HUES6 (cell line): ENCODE measurements around the gene GABBR2.

ENCODE experiments used
- H3K27ac ChIP-seq: 2 replicates; pipeline ENCODE4 v1.7.0; 2013; ENCODE audit warnings: low read depth, mild to moderate bottlenecking, low read length, inconsistent platforms
- H3K27me3 ChIP-seq: 2 replicates; pipeline ENCODE4 v1.6.1; 2013; ENCODE audit warnings: low read length; ENCODE audit not compliant: control insufficient read depth, insufficient read depth
- H3K36me3 ChIP-seq: 2 replicates; pipeline ENCODE4 v1.6.1; 2013; ENCODE audit warnings: low read length; ENCODE audit not compliant: control insufficient read depth, insufficient read depth
- H3K4me1 ChIP-seq: 2 replicates; pipeline ENCODE4 v1.6.1; 2013; ENCODE audit warnings: low read length; ENCODE audit not compliant: control insufficient read depth, insufficient read depth
- H3K4me3 ChIP-seq: 2 replicates; pipeline ENCODE4 v1.5.1; 2013; ENCODE audit warnings: low read depth, low read length
- H3K9ac ChIP-seq: one replicate; pipeline ENCODE4 v1.6.1; 2013; ENCODE audit warnings: mild to moderate bottlenecking, low read length
- H3K9me3 ChIP-seq: 2 replicates; pipeline ENCODE4 v1.6.1; 2013; ENCODE audit warnings: low read depth, low read length; ENCODE audit not compliant: control insufficient read depth, insufficient read depth

Gene GABBR2

DNA sequence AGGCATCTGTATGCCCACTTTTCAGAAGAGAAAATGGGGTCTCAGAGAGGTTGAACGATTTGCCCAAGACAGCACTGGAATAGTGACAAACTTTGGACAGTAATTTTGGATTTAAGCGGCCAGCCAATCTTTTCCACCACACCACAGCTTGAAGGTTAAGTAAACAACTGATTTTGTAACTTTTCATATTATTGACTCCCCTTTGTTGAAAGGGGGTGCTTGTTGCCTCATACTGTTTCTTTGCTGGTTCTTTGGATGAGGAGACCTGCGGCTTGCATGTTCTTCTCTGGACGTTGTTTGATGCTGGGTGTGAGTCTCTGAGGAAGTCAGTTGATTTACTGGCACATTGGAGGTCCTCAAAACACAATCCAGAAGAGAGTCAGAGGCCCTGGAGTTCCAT lies 11.7 kb upstream of the GABBR2 start:
- Histone ChIP-seq H3K27ac (no peak overlapping the region), H3K4me3 (no peak overlapping the region), H3K9me3 (no peaks in the 10 kb centered on the region), H3K27me3 (peaks cover 36% of the 10 kb centered on the region), H3K4me1 (no peaks in the 10 kb centered on the region), H3K36me3 (no peaks in the 10 kb centered on the region), H3K9ac (no peak overlapping the region)

GRCh38 chr9:98719055-98719454 lies 10.3 kb upstream of the GABBR2 start:
- no peaks in the 10 kb centered on the region for H3K4me1 ChIP-seq
- peaks cover 36% of the 10 kb centered on the region; the same call in 1 of the 2 replicates for H3K27me3 ChIP-seq
- H3K27ac ChIP-seq: no peak overlapping the region
- no peak overlapping the region for H3K4me3 ChIP-seq
- no peaks in the 10 kb centered on the region for H3K36me3 ChIP-seq
- H3K9ac ChIP-seq: no peak overlapping the region
- no peaks in the 10 kb centered on the region for H3K9me3 ChIP-seq

GRCh38 chr9:98714833-98715232 lies 6.1 kb upstream of the GABBR2 start:
- no peaks in the 10 kb centered on the region for H3K36me3 ChIP-seq
- no peak overlapping the region for H3K4me3 ChIP-seq
- H3K9me3 ChIP-seq: no peaks in the 10 kb centered on the region
- no peak overlapping the region for H3K9ac ChIP-seq
- no peak overlapping the region for H3K27ac ChIP-seq
- H3K27me3 ChIP-seq: peaks cover 61% of the 10 kb centered on the region
- no peaks in the 10 kb centered on the region for H3K4me1 ChIP-seq

DNA sequence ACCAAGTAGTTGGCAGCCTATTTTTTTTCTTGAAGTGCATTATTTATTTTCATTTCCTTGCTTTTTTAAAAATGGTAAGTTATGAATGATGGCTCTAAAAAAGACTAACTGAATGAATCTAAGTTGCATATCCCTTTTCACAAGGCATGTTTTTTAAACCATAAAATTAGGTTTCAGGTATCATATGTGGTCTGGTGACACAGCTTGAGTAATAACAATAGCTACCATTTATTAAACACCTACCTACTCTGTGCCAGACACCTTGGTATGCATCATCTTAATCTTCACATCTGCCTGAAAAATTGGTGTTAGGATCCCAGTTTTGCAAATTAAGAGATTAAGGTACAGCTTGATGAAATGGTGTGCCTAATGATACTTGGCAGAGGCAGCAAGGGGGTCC lies 4.3 kb upstream of the GABBR2 start:
- H3K4me3 ChIP-seq: no peak overlapping the region
- H3K27me3 ChIP-seq: peaks cover 74% of the 10 kb centered on the region
- H3K36me3 ChIP-seq: no peaks in the 10 kb centered on the region
- H3K27ac ChIP-seq: no peak overlapping the region
- H3K4me1 ChIP-seq: no peaks in the 10 kb centered on the region; the same call in 1 of the 2 replicates
- no peaks in the 10 kb centered on the region for H3K9me3 ChIP-seq
- H3K9ac ChIP-seq: no peak overlapping the region

GRCh38 chr9:98709968-98710965 lies 1.5 kb upstream of the GABBR2 start:
- no peaks in the 10 kb centered on the region for H3K9me3 ChIP-seq
- no peaks in the 10 kb centered on the region for H3K36me3 ChIP-seq
- H3K27me3 ChIP-seq: peaks cover 95% of the 10 kb centered on the region
- no peak overlapping the region for H3K27ac ChIP-seq
- no peak overlapping the region for H3K4me3 ChIP-seq
- peaks cover 15% of the 10 kb centered on the region for H3K4me1 ChIP-seq
- no peak overlapping the region for H3K9ac ChIP-seq

GRCh38 chr9:98708103-98708932 lies 417 bp downstream of the GABBR2 start:
- Histone ChIP-seq H3K9me3 (no peaks in the 10 kb centered on the region), H3K4me3 (peak overlapping the region; percentile 59), H3K36me3 (no peaks in the 10 kb centered on the region), H3K4me1 (peaks cover 15% of the 10 kb centered on the region), H3K27ac (no peak overlapping the region), H3K27me3 (peaks cover 91% of the 10 kb centered on the region), H3K9ac (no peak overlapping the region)

DNA sequence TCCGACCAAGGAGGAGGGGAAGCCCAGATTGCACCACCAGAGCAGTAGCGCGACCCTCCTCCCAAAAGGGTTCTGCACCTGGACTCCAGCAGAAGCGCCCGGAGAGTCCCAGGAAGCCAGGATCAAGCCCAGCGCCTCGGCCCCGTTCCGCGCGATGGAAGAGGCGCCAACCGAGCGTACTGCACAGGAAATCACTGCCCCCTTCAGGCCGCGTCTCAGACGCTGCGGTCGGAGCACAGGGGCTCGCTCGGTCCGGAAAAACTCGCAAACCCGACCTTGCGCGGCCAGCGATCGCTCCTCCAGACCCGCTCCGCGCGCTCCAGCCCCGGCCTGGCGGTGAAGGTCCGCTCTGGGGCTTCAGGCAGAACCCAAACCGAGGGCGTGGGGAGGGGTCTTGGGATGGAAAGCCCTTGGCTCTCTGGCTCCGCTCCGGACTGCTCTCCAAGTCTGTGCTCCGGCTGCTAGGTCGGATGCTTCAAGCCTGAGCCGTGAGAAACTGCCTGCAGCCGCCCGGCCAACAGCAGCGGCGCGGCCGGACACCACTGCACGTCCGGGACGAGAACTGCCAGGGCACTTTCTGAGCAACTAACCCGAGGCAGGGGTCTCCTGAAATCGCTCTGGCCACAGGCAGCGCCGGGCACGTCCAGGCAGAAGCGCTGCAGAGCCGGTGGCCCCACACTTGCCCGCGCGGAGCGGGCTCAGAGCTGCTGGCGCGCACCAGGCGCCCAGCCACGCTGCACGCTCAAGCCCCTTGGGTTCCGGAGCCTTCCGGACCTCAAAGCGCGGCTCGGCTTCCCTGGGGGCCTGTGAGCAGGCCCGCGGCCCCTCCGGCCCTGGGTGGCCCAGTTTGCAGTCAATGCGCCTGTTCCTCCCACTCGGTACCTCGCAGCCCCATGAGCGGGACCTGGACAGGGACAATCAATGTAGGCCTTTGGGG lies 1.3 kb downstream of the GABBR2 start:
- Histone ChIP-seq H3K9ac (no peak overlapping the region), H3K27me3 (peaks cover 84% of the 10 kb centered on the region), H3K4me3 (peak overlapping the region; percentile 59), H3K36me3 (no peaks in the 10 kb centered on the region), H3K27ac (no peak overlapping the region), H3K4me1 (peaks cover 15% of the 10 kb centered on the region), H3K9me3 (no peaks in the 10 kb centered on the region)

DNA sequence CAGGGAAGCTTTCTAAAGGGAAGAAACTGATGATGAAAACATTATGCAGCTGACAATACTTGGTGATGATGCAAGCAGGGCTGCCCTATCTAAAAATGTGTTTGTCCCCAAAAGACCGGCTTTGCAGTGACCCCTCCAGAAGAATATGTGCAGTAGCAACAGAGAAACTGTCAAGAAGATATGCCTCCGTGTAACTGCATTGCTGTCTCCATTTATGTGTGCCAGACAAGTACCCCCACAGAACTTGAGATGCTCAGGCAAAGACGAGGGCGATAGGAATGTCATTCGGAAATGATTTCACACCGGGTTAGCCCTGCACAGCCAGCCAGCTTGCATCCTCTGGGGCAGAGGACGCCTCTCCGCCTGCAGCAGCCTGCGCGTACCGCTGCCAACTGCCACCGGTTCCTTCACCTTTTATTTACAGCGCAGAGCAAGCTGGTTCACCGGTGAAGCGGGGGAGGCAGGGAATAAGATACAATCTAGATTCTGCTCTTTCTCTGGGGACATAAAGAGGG lies 2.0 kb downstream of the GABBR2 start:
- H3K27ac ChIP-seq: no peak overlapping the region
- no peaks in the 10 kb centered on the region for H3K36me3 ChIP-seq
- peaks cover 15% of the 10 kb centered on the region for H3K4me1 ChIP-seq
- peak overlapping the region; percentile 59 for H3K4me3 ChIP-seq
- H3K9ac ChIP-seq: no peak overlapping the region
- no peaks in the 10 kb centered on the region for H3K9me3 ChIP-seq
- H3K27me3 ChIP-seq: peaks cover 79% of the 10 kb centered on the region

DNA sequence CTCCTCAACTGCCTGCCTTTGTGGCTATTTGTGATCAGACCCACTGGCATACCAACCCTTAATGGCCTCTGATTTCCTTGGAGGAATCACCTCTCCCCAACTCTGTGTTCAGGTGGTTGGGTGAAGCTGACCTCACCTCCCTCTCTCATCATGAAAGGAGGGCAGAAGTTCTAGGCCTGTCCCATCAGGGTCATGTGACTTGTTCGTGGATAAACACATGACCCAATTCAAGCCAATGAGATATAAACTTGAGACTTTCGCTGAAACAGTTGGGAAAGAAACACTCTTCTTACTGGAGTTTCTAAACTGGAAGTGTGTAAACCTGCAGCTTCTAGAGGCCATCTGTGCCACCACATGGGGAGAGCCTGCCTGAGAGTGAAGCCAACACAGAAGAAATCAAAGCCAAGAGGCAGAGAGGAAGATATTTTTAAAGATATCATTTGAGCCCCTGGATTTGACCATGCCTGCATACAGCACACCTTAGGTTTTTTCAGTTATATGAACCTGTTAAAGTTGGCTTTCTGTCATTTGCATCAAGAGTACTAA lies 5.8 kb downstream of the GABBR2 start:
- no peak overlapping the region for H3K9ac ChIP-seq
- peaks cover 43% of the 10 kb centered on the region for H3K27me3 ChIP-seq
- no peaks in the 10 kb centered on the region for H3K36me3 ChIP-seq
- H3K27ac ChIP-seq: no peak overlapping the region
- H3K4me1 ChIP-seq: peaks cover 14% of the 10 kb centered on the region
- H3K4me3 ChIP-seq: no peak overlapping the region
- no peaks in the 10 kb centered on the region for H3K9me3 ChIP-seq

GRCh38 chr9:98702340-98702739 lies 6.4 kb downstream of the GABBR2 start:
- H3K9me3 ChIP-seq: no peaks in the 10 kb centered on the region
- H3K9ac ChIP-seq: no peak overlapping the region
- H3K36me3 ChIP-seq: no peaks in the 10 kb centered on the region
- no peak overlapping the region for H3K4me3 ChIP-seq
- H3K4me1 ChIP-seq: peaks cover 8% of the 10 kb centered on the region
- no peak overlapping the region for H3K27ac ChIP-seq
- peaks cover 37% of the 10 kb centered on the region for H3K27me3 ChIP-seq
